NCI-H748 treated with DMSO at 0.1 percent for 48 hours (cell line): ENCODE results near the gene GTPBP3.

Experiments used
- DNase-seq: peaks from one replicate; lab custom pipeline; 2025; lab: John Stamatoyannopoulos, UW

The GTPBP3 gene

DNA sequence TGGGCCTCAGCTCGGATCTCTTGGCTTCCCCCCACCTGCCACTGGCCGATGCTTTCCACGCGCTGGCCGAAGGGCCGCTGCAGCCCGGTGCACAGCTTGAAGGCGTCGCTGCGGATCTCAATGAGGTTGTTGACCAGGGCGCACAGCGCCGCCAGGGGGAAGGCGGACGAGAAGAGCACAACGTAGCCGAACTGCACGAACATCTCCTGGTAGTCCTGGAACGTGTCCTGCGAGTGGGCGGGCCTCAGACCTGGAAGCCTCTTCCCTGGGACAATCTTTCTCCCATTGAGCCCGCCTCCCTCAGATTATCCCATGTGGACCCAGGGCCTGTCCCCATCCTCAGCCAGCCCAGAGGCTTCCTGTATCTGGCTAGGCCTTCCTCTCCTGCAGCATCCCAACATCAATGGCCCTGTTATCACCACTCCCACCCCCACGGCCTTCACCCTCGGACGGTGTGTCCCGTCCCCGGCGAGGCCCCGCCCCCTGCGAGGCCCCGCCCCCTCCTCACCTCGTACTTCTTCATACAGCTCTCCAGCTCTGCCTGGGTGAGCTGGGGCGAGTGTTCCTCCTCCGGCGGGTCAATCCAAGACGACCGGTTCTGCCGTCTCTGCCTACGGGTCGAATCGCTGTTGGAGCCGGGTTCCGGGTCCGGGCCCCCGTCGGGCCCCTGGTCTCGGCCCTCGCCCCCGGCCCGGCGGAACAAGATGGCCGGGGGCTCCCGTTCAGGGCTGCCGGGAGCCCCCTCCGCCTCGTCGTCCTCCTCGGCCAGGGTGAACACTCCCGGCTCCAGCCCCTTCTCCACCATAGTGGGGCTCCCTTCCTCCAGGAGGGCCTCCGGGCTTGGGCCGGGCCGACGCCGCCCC, 9.5 kb upstream of the GTPBP3 start:
- no peak for DNase-seq

DNA sequence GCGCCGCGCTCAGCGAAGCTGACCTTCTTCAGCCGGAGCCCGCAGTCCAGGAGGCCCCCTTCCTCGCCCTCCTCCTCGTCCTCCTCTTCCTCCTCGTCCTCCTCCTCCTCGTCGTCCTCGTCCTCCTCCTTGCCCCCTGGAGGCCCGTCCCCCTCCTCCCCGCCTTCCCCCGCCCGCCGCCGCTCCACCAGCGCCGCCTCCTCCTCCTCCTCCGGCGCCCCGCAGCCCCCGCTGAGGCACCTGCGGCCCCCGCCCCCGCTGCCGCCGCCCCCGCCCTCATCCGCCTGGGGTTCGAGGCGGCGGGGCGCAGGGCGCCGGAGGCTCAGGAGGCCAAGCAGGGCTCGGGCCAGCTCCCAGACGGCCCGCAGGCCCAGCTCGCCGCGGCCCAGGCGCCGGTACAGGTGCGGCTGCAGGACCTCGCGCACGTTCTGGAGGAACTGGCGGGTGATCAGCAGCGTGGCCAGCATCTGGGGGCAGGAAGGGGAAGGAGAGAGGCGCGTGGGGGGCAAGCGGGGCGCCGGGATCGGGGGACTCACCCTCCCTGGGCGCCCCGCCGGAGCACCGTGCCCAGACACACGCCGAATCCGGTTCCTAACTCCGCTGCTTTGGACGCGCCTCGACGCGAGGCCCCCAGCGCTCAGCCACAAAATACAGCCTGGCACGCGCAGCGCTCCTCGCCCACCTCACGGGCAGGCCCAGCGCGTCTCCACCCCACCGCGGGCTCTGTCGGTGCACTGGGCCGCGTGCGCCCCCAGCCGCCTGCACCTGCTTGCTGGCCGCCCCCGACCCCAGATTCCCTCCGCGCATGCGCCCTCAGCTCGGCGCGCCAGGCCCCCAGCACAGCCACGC, 8.6 kb upstream of the GTPBP3 start:
- no peak for DNase-seq

DNA sequence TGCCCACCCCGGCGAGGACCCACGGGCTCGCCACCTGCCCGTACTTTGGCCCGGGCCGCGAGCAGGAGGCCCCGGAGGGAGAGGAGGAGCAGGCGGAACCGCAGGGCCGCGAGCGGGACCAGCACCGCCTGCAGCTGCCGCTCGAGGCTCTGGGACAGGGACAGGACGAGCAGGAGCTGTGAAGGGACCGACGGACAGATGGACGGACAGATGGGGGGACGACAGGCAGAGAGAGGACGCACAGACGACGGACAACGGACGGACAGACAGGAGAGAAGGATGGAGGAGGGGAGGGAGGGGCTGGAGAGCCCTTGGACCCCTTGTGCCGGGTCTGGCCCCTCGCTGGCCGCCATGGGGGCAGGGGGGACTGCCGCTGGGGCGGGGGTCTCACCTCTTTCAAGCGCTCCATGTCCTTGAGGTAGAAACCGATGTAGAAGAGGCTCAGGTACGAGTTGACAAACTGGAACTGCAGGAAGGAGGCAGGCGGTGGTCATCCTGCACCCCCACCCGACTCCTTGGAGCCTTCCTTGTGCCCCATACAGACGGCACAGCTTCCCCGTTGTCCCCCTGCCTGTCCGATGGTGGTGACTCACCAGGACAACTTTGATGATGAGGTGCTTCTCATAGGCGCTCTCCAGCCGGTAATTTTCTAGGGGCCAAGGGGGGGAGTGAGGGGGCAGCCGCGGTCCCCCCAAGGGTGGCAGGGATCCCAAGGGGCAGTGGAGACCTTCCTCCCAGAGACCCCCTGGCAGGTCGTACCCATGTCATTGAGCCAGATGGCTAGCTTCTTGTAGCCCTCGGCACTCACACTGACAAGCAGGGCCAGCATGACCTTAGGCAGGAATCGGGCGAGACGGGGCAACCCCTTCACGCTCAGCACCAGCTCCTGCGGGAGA, 7.7 kb upstream of the GTPBP3 start:
- no peak for DNase-seq

DNA sequence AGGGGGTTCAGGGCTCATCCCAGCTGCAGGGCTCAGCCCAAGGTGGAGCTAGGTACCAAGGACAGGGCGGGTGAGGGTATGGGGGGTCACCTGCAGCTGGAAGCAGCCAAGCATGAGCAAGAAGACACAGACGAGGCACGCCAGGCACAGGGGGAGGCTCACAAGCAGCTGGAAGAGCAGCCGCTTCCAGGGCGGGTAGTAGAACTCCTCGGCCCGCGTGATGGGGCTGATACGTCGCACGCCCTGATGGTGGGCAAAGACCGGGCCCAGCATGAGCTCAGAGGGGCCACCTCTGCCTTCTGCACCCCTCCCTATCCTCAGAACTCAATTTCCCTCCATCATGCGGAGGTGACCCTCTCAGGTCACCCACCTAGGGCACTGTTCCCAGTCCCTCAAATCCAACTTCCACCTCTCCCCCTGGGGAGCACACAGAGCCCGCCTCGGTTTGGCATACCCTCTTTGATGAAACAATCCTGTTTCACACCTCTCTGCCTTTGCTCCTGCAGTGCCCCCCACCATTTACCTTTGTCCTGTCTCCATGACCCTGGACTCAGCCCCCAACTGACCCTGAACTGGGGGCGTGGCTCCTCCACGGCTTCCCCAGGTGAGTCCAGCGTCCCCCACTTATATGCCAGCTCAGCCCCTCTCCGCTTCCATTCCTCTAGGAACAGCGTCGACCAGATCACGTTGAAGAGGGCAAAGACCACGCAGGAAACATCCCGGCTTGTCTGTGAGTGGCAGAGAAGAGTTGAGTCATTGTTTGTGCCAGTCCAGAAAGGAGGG, 6.9 kb upstream of the GTPBP3 start:
- no peak for DNase-seq

DNA sequence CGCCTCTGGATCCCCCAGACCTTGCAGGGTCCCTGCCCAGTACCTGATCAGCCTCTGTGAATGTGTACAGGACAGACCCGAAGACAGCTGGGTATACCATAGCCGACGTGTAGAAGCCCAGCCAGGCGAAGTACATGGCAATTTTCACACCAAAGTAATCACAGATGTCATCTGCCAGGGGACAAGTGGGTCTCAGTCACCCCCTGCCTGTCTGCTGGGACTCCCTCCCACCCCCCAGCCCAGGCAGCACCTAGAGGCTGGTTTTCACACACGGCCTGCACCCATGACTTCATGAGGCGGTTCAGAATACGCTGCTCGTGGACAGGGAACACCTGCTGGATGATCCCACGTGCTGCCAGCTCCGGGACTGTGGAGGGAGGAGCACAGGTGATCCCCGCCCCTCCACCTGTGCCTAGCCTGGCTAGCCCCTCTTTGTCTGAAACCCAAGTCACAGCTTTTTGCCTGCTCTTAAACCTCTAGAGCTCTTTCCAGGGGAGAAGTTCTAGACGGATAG, 6.3 kb upstream of the GTPBP3 start:
- no peak for DNase-seq

DNA sequence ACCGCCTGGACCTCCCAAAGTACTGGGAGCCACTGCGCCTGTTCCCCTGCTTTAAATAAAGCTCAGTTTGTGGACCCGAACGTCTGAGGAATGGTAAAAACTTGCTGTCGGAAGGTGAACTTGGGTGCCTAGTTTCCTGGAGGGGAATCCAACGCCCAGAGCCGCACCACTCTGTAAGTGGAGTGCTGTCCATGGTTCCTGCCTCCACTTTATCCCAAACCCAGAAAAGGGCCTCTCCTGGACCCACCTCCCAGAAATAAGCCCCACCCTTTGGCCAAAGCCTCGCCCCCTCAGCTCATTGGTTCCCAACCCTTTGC, 5.0 kb upstream of the GTPBP3 start:
- no peak for DNase-seq

DNA sequence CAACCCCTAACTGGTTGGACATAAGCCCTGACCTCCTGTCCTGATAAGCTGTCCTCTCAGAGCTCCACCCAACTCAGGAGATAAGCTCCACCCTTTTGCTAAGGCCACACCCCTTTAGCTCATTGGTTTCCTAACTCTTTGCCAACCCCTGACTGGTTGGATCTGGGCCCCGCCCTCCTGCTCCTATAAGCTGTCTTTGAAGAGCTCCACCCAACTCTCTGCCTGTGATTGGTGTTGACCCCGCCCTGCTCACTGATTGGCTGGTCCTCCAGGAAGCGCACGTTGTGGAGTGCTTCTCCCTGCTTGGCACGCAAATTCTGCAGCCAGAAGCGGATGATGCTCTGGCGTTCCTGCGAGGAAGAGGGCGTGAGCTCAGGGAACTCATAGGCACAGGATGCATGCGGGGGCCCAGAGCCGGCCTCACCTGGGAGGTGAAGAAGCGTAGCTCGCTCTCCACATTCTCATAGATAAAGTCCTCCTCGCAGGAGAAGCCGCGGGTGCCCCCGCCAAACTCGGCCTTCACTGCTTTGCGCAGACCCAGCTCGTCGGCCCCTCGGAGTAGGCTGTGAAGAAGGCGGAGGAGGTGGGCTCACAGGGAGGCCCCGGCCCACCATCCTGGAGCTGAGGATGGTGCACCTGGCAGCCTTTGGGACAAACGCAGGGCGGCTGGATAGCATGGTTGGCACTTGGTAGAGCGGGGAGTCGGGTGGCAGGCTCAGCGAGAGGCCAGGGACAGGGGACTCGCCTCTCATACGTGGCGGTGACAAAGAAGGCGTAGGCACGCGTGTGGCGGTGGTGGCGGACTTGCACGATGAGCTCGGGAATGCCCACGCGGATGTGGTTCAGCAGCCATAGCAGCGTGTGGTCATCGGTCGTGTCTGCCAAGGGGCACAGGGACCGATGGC, 4.4 kb upstream of the GTPBP3 start:
- no peak for DNase-seq

DNA sequence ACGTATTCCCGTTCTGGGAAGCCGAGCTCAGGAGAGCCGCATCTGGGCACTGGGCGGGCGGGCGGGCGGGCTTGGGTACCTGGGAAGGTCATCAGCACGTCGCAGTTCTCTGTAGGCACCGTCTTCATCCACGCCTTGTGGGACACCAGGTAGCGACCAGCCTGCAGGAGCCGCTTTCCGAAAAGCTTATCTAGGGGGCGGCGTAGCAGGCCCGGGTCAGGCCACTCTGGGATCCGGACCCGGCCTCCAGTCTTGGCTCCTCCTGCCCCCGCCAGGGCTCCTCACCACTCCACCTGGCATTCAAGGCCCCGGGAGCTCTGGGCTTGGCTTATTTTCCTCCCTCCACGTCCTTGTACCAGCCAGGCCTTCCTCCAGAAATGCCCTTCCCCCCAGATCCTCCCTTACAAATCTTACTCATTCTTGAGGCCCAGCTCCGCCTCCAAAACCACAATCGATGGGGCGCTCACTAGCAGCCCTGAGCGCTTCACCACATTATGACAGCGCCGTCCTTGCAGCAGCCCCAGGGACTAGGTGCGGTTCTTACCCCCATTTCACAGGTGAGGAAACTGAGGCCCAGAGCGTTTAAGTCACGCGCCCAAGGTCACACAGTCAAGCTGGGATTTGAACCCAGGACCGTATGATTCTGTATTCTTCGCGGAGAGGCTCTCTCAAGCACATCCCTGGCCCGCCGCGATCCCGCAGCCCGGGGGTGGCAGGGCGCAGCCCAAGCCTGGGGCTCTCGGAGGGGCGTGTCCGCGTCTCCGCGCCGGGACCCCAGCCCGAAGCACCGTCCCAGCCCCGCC, 3.5 kb upstream of the GTPBP3 start:
- no peak for DNase-seq

DNA sequence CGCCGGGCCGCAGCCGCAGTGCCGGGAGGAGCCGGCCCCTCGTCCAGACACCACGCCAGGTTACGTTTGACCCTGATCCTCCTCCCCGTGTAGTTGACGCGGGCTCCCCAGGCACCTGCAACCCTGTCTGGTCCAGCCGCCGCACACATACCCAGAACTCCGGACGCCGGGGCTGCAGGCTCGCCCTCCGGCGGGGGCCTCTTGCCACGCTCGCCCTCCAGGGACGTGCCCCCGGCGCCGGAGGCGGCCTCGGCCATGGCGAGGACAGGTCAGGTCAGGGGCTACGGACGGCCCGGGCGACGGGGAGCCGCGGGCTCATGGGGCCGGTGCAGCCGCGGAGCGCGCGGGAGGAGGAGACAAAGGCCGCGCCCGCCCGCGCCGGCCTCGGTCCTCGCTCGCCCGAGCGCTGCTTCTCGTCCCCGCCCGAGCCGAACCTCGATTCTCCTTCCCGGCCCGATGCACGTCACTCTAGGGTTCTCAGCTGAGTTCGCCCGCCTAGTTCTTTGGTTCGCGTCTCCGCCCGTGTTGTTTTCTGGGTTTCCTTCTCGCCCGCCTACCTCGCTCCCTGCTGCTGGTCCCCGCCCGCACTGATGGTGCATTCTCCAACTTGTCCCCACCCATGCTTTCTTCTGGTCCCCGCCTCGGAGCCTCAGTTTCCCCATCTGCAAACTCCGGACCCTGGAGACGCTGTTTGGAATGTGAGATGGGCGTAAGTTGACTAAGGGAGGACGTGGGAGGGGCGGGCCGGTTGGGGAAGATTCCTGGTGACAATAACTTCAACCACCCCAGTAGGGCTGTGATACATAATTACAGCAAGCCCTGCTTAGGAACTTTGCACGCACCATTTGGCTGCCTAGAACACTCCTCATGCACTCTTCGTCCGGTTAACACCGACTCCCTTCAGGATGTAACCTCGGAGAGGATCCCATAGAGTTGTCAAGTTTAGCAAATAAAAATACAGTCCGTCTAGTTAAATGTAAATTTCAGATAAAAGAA, 2.6 kb upstream of the GTPBP3 start, which contains the start of gene ANO8:
TSS of gene ANO8 (minus strand) at position 442 of the 996 bp plus-strand sequence. CDS start at position 257, 185 bp downstream.
- DNase-seq = peak; percentile 79

DNA sequence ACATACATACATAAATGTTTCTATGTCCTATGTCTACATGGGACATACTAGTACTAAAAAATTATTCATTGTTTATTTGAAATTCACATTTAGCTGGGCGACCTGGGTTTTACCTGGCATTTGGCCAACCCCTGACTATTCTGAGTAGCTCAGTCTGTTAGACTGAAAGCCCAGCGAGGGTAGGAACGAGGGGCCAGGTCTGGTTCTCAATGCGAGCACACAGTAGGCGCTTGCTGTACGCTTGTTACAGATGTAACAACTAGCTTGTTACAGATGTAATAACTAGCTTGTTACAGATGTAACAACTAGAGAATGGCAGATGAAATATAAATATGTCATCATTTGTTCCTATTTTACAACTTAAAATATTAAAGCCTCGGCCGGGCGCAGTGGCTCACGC, 1.8 kb upstream of the GTPBP3 start:
- no peak for DNase-seq

DNA sequence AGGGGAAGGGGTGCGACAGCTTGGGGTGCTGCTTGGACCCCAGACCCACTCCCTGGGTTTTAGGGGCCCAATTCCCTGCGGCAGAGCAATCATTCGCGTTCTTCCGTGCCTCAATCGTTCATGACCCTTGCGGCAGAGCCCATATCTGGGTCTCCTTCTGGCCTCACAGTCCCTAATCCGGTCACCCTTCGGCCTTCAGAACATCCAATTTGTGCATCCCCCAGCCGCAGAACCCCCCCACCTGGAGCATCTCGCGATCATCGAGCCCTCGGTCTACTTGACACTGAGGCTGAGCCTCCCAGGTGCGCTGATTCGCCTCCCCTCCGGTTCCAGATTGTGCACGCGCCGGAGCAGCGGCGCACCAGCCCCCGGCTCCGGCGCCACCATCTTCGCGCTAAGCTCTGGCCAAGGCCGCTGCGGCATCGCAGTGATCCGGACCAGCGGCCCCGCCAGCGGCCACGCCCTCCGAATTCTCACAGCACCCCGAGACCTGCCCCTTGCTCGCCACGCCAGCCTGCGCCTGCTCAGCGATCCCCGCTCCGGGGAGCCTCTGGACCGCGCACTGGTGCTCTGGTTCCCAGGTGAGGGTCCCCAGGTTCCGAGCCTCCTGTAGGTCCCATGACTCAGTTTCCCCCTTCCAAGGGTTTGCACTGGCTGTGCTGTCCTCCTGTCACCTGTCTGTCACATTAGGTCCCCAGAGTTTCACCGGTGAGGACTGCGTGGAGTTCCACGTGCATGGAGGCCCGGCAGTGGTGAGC, 501 bp downstream of the GTPBP3 start:
- no peak for DNase-seq

DNA sequence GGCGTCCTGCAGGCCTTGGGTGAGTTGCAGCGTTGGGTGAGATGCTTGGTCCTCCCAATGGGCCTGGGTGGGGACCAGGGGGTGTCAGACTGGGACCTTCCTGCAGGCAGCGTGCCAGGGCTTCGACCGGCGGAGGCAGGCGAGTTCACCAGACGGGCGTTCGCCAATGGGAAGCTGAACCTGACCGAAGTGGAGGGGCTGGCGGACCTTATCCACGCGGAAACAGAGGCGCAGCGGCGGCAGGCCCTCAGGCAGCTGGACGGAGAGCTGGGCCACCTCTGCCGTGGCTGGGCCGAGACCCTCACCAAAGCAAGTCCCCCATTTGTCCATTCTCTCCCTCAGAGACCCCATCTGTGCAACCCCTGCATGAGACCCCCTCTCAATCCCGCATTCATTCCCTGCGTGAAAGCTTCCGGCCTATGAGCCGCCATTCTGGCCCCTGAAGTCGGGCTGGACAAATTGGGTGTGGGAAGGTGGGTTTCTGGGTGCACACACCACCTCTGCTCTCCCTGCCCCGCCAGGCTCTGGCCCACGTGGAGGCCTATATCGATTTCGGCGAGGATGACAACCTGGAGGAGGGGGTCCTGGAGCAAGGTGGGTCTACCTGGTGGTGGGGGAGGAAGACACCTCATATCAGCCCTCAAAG, 1.2 kb downstream of the GTPBP3 start:
- DNase-seq = no peak

DNA sequence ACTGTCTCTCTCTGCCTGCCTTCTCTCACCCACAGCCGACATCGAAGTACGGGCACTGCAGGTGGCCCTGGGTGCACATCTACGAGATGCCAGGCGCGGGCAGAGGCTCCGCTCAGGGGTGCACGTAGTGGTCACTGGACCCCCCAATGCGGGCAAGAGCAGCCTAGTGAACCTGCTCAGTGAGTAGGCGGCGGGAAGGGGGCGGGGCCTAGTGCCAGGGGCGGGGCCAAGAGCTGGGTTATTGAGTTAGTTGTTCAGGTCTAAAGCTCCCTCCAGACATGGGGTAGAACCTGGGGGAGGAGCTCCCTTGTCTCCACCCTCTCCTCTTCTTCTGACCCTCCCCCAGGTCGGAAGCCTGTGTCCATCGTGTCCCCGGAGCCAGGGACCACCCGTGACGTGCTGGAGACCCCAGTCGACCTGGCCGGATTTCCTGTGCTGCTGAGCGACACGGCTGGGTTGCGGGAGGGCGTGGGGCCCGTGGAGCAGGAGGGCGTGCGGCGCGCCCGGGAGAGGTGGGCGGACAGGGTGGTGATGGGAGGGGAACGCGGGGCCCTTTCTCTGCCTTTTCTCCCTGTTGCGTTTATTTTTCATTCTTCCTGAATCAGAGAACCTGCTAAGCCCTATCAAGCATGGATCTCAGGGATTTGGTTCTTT, 1.9 kb downstream of the GTPBP3 start:
- no peak for DNase-seq

DNA sequence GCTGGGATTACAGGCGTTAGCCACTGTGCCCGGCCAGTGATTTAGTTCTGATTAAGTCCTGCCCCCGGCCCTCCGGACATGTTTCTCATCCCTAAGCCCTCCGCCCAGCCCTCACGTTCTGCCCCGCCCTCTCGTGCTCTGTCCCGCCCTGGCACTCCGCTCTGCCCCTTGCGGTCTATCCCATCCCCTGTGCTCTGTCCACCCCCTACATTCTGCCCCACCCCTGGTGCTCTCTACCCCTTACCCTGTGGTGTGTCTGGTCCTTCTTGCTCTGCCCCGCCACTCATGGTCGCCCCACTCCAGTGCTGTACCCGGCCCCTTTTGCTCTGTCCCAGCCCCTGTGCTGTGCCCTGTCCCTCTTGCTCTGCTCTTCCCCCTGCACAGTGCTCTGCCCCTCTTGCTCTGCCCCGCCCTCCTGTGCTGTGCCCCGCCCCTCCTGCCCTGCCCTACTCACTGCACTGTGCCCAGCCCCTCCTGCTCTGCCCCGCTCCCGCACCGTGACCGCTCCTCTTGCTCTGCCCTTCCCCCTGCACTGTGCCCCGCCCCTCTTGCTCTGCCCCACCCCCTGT, 3.0 kb downstream of the GTPBP3 start:
- DNase-seq = no peak

DNA sequence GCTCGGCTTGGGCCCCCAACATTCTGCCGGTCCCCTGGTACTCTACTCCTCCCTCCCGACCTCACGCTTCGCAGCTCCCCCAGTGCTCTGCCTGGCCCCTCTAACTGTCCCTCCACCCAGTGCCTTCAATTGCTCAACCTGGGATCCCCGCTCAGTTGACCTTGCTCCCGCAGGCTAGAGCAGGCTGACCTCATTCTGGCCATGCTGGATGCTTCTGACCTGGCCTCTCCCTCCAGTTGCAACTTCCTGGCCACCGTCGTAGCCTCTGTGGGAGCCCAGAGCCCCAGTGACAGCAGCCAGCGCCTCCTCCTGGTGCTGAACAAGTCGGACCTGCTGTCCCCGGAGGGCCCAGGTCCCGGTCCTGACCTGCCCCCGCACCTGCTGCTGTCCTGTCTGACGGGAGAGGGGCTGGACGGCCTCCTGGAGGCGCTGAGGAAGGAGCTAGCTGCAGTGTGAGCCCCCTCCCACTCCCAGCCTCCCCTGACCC, 3.6 kb downstream of the GTPBP3 start:
- DNase-seq = no peak

DNA sequence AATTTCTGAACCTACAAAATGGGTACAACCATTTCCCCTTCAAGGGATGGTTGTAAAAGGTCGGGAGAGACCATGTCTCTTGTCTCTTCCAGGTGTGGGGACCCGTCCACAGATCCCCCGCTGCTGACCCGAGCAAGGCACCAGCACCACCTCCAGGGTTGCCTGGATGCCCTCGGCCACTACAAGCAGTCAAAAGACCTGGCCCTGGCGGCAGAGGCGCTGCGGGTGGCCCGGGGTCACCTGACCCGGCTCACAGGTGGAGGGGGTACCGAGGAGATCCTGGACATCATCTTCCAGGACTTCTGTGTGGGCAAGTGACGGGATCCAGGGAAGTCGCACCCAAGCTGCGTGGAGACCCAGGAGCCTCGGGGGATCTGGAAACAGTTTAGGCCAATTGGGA, 4.0 kb downstream of the GTPBP3 start:
- no peak for DNase-seq
